GOT3 (cell line): ENCODE results near the gene HOXB4.

Experiments
- DNase-seq: peaks from one replicate; lab custom pipeline; 2025; ENCODE audit warnings: mixed read lengths; lab: John Stamatoyannopoulos, UW

HOXB4 gene

DNA sequence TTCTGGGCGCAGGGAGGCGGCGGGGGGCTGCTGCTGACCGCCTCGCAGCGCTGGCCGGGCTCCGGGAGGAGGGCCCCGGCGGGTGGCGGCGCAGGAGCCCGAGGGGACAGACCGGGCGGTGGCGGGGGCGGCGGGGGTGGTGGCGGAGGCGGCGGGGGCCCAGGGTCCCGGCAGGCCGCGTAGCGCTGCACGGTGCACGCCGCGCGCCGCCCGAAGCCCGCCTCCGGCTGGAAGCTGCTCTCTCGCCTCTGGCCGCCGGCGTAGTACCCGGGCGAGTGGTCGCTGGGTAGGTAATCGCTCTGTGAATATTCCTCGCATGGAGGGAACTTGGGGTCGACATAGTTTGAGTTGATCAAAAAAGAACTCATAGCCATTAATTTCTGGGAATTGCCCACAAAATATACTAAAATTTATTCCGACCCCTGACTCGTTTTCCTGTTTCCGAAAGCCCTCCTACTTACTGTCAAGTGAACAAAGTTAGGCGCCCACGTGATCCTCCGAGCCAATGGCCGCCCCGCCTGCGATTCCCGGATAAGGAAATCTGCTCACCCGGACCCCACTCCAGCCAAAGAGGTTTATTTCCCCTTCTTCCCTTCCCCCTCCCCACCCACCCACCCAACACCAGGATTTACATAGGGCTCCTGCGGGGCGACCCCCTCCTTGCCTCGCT lies at the start of gene HOXB4:
Gene HOXB4, minus strand, starts transcription at position 405 of the 670 bp plus-strand sequence. Its CDS starts 31 bp downstream, at position 374.
- DNase-seq: no peak

DNA sequence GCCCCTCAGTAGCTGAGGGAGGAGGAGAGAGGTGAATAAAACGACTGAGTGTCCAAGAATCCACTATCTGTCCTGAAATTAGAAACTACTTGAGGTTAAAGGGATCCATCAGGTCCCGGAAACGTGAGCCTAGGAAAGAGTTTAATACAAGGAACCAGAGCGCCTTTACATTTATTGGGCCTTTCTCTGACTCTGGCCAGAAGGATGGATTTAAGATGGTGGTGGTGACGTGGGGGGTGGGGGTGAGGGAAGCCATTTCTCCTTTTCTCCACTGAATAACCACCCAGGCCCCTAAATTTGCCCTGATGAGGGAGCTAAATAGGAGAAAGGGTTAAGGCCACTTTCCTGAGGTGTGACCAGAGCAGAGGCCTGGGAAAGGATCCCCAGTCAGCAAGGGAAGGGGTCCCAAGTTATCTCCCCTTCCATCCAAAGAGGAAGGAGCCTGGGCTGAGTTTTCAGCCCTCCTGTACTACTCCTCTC lies 49.0 kb upstream of the HOXB4 start:
- no peak for DNase-seq

DNA sequence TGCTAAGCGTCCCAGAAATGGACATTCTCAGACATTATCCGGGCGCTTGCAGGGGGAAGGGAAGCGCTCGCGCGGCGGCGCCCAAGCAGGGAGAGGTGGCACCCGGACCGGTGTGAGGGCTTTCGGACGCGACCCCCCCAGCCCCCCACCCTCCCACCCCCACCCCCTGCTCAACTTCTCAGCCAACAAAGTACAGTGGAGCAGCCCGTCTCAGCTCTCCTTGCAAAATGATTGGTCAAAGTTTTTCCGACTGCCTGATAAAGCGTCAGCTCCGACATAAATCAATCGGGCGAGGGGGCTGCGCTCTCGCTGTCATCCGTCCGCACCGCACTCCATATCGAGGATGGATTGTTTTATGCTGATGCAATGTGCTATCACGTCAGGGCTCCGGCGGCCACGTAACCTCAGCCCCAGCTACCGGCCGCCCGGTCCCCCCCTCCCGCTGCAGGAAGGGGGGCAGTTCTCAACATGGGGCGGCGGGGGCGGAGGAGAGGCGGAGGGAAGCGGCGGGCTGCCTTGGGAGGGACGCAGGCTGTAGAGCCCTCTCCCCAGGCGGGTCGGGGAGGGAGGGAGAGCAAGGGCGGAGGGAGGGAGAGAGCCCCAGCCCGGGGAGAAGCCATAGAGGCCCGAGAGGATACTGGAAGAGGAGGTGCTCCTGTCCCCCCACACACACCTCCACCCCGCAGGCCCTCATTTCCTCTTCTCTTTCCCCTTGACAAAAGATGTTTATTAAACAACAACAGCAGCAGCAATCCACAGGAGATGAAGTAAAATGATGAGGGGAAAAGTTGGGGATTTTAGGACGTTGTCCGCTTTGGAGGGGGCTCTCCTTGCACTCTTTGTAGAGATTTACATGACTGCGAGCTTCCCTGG lies 48.3 kb upstream of the HOXB4 start, which contains the start of gene HOXB9:
Gene HOXB9, minus strand, starts transcription at position 114 of the 873 bp plus-strand sequence. Its CDS starts 89 bp downstream, at position 25.
- DNase-seq: no peak

DNA sequence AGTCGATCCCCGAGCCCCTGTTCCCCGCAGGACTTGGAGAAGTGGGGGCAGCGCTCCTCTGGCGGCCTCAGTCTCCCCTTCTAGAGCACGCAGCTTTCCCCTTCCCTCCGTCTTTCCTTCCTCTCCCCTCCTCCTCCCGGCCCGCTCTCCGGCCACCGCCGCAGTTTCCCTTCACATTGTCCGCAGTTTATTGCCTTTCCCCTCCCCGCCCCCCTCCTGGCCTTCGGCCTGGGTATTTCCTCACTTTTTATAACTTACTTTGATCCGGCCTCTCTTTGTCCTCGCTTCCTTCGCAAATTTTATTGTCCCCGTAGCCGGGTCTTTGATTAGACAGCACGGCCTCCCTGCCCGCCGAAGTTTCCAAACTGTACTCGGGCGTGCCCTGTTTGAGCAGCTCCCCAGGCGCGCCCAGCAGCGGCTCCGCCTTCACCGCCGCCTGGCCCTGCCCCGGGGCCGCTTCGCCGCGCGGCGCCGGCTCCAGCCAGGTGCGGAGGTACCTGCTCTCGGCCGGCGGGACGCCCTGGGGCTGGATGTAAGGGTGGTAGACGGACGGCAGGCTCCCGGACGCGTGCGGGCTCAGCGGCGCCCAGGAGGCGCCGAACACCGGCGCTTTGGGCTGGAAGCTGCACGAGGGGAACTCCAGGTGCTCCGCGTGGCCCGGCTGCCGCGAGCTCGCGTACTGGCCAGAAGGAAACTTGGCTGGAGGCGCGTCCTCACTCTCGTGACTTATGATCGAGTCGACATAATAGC lies 47.5 kb upstream of the HOXB4 start:
- no peak for DNase-seq

DNA sequence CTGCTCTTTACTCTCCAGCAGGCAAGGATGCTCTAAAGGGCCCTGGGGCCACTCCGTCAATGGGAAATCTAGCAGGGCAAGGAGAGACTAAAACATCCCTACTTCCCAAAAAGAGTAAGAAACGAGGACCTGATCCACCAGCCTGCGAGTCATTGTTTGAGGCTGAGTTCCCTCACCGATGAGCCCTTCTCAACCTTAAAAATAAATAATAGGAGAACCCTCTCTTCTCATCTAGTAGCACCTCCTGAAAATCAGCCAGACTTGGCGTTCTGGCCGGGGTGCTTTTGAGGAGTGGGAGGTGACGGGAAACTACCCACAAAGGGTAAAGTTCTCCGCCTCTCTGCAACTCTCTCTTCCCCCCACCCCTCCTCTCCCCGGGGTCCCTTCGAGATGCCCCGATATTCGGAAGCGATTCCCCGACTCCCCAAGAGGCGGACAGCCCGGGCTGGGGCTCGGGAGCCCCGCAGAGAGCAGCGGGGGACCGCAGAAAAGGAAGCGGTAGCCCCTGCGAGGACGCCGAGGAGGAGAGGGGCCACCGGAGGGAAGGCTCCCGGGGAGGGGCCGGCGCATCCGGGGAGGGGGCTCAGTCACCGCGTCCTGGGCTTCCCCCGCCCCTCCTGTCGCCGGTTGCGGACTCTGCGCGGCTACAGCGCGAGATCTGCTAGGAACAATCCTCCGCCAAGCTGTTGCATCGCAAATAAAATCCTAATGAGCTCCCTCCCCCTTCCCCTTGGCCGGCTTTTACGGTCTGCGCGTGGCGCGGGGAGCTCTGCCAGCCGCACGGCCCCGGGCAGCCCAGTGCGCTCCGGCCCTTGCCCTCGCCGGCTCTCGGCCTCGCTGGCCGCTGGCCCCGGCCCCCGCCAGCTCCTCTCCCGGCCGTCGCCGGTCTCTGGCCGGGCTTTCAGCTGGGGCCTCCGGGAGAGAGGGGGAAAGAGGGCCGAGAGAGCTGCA lies 46.7 kb upstream of the HOXB4 start:
- DNase-seq: no peak

DNA sequence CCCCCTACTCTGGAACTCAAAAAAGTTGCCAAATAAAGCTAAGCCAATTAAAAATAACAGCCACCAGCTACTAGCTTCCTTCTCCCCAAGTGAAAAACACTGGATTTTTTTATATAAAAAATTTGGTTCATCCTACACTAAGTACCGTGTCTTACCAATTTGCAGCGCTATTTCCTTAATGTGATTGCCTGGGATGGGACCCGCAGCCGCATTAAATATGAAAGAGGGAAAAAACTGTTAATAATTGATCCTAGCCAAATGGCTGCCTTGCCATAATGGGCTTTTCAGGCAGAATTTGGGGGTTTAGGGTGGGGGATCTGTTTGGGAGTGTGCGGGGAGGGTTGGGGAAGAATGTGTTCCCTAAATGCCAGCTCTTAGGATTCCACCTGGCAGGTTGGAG lies 46.0 kb upstream of the HOXB4 start:
- DNase-seq: no peak

DNA sequence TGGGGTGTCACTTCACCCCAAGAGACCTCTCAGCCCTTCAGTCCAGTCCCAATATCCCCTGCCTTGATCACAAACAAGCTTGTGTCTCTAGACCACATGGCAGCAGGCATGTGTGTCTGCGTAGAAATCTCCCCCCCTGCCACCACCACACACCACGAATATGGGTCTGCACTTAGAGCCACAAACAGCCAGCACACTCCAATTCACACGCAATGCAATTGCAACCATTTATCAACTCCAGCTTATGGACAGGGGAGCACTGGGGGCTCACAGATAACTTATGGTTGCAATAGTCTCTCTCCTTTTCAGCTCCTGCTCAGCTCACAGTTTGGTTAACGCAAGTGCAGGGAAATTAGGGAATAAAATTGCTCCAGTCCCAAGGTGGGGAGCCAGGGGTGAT lies 45.4 kb upstream of the HOXB4 start:
- no peak for DNase-seq

DNA sequence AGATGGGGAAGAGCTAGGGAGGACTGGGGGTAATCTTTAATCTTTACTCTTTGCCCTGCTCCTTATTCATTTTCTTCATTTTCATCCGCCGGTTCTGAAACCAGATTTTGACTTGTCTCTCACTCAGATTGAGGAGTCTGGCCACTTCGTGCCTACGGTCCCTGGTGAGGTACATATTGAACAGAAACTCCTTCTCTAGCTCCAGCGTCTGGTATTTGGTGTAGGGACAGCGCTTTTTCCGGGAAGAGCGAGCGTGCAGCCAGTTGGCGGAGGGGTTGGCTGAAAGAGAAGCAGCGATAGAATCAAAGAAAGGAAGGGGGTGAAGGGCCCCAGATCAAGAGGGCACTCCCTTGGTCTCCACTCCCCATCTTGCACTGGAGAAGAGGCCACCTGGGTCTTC lies 44.7 kb upstream of the HOXB4 start:
- no peak for DNase-seq

DNA sequence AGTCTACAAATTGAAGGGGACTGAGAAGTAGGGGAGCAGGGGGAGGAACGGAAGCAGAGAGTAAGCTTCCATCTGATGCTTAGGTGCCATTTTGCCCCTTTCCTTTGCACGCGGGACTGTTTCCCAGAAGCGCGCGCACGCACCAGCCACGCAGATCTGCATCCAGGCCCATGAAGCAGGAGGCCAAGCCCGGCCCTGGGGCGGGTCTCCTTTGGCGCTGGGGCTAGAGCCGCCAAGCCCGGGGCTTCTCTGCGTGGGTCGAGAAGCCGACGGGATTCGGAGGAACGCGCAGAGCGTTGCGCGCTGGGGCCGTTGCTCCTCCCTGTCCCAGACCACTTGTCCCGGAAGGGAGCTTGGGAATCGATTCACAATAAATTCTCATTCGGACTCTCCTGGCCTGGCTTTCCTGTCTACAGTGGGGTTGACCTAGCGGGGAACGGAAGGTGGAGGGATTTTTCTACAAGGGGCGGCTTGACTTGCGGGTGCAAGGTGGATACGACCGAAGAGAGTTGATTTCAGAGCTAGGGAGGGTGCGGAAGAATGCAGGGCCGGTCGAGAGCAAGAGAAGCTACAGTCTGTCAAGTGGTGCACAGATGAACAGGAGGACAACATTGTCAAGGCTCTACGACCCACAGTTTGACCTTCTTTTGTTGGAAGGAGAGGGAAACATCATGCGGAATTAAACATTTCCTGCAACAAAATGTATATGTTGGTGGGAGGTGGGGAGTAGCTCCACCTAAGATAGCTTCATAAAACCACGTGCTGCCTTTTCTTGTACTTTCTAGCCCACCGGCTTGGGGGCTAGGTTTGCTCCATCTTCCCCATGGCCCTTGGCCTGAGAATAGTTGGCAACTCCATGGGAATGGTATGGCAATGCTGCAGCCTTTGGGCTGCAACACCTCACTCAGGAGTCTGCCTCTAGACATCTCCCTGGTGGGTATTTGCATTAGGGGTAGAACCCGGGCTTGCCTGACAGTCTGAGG lies 43.6 kb upstream of the HOXB4 start:
- DNase-seq: no peak

DNA sequence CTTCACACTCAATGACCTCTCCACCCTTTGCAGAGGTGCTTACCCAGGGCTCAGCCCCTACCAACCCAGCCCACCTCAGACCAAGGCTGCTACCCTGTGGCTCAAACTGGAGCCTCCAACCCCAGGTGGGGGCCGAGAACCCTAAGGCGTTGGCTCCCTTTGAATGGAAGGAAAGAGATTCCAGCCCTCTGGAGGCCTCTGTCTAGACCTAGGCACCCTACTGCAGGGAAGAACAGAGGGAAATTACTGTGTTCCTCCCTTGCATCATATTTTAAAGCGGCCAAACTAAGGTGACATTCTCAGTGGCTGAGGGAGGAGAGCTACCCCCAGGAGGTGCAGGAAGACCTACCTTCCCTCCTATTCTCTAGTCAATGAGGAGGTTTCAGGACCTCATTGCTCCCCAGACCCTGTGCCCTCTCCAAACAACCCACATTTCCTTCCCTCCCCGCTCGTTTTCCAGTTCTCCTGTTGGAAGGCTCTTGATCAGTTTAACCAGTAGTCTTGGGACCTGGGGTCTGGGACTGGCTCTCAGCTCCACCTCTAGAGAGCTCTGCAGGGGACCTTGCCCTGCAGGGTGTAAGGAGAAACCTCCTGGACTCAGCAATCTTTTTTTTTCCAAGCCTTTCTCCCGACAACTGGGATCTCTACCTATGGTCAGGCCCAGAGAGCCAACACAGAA lies 42.5 kb upstream of the HOXB4 start:
- no peak for DNase-seq

DNA sequence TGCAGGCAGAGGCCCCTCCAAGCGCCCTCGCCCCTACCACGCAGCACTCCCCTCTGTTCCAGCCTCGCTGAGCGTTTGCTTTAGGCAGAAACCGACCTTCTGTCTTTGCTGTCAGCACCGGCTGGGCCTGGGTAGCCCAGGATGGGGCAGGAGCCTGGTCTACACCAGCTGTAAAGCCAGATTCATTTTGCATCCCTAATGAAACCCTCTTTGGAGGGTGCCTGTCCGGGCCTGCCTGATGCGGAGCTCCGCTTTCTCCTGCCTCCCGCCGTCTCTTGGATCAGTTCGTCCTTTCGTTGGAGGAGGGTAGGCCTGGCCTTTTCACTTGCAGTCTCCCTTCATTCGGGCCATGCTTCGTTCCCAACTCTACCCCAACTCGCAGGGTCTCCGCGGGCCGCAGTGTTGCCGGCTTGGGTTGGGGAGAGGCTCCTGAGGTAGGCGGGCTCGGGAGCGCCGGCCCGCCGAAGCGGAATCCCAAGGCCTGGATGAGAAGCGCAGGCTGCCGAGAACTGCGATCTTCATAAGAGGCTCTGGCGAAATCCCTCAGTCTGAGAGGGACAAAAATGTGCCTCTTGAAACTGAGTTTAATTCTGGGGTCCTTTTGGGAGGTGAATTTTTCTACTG lies 41.8 kb upstream of the HOXB4 start:
- DNase-seq: no peak

DNA sequence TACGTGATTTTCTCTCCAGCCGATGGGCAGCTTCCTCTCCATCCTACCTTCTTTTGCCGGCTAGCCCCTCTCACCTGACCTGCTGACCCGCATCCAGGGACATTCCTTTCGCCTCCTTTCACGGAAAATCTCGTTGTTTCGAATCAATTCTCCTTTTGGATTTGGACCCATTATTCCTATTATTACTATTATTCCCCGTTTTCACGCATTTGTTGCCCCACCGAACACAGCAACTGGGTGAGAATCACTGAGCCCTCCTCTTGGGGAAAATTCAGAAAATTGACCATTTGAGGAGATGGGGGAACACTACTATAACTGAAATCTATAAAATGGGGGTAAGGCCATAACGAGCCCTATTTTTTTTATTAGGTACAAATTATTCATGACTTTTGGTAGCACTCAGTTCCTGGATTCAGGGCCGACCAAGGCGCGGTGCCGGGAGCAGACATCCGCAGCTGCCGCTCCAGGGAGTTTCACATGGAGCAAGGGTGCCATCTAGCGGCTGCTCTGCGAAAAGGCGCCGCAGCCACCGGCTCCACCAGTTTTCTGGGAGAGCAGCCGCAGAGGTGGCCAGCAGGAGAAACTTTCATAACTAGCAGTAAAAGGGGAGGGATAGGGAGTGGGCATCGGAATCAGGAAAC lies 40.2 kb upstream of the HOXB4 start:
- DNase-seq: peak; percentile 61

DNA sequence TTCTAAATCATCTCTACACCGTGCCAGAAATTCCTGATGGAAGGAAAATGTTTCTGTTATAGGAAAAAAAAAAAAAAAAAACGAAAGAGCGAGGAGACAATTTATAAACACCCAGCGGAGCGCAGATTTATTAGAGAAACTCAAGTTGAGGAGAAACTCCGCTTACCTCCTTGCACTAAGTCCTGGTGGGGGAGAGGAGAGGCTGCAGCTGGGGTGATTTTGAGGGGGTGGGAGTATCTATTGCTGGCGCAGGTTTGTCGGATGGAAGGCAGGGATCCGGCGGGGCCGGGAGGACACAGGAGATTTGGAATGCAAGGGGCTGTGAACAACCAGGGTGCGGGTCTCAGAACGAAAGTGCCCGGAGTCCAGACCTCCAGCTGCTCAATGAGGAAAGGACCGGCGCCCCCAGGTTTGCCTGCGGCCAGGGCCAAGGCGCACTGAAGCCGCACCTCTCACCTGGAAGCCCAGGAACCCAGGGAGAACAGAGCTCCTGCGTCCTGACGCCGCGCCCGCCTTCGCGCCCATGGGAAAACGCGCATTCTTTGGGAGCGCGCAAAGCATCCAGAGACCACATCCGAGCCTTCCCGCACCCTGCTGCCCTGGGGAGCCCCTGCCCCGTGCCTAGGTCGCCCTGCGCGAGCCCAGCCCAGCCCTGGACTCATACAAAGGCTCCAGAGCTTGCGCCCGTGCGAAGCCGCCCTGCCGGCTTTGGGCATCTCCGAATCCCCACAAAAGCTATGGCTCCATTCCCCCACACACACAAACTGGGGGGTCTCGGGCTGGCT lies 39.5 kb upstream of the HOXB4 start:
- DNase-seq: no peak

DNA sequence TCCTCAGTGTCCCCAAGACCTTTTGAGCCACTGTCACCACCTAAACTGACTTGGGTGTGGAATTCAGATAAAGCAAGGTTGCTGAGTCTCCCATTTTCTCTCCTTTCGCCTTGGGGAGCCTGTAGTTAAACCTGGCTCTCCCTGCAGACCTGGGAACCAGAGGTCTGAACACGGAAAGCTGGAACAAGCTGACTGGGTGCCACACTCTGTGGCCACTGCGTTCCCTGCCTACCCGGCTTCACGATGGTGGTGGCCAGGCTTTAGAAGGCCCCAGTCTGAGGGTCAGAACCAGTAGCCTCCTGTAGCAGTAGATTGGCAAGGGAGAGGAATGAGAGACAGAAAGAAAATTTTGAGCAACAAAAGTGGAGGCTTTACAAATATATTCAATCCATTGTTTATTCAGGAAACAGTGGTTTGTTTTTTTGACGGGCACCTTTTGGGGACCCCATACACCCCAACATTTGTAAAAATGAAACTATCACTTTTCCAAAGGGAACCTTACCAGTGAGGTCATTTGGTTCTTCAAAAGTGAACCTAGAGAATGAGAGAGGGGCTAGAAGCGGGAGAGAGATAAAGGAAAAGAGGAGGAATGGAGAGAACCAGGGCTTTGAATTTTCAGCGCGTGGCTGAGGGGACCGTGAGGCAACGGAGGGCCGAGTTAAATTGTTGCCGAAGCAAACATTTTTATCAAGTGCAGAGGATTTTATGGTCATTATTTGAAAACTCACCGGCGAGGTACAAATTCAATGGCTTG lies 38.7 kb upstream of the HOXB4 start:
- no peak for DNase-seq

DNA sequence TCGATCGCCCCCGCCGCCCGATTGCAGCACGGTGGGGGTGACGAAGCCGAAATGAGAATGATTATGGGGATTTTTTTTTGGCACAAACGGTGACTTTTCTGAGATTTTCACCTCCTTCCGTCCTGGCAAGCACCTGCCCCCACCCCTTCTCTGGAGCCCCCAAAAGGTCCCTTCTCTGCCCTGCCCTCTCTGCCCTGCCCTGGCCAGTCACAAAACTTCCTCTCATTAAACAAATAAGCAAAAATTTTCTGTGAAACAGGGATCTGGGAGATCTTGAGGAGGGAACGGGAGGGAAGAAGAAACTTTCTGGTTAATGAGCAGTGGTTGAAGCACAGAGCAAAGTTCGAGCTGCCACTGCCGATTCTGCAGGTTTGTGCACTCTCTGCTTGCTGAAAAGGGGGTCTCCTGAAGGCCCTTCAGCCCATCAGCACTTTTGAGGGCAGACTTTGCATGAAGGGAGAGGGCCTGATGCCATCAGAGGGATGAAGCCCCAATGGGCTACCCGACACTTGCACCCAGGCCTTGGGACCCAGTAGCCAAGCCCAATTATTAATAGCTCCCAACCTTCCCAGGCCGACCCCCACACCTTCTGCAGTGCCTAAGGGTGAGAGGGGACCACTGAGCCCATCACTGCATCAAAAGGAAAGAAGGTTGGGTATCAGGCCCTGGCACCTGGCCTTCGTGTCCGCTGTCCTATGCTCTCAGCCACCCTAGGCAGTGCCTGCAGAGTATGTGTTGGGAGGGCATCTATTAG lies 38.0 kb upstream of the HOXB4 start:
- no peak for DNase-seq
